Stimulated activated CD4-positive, alpha-beta T cell treated with anti-CD3 and anti-CD28 coated beads, Interleukin-1b, Interleukin-23, amount 100 ng/mL, for 24 hours (primary cell): ENCODE data around the gene BRI3BP.
"Not testable (repeated sequence)": the region's sequence is repeated elsewhere in the genome, so short reads cannot be mapped to it uniquely, and the experiment has no call there.

Source experiments
- DNase-seq, 4 experiments: peaks; one replicate each; pipeline ENCODE4 v3.0.0-alpha.2; 2020; ENCODE audit warnings: low read depth in 4 of 4, low spot score in 1 of 4

Gene BRI3BP

GRCh38 chr12:125065919-125066570, 72.6 kb downstream of the BRI3BP start:
- no peak for DNase-seq

GRCh38 chr12:125068391-125068790, 74.9 kb downstream of the BRI3BP start:
- DNase-seq, result no peak

- DNase-seq, result no peak
Measured at GRCh38 chr12:125069616-125070015, 76.2 kb downstream of the BRI3BP start.

- no peak for DNase-seq
Measured at GRCh38 chr12:125070112-125070511, 76.7 kb downstream of the BRI3BP start.

- DNase-seq, result no peak
Measured at GRCh38 chr12:125070661-125071390, 77.4 kb downstream of the BRI3BP start.

- DNase-seq, result no peak
Measured at GRCh38 chr12:125071456-125071855, 78.0 kb downstream of the BRI3BP start.

- no peak for DNase-seq
Measured at GRCh38 chr12:125072496-125072895, 79.1 kb downstream of the BRI3BP start.

- DNase-seq, result not testable (repeated sequence)
Measured at GRCh38 chr12:125074294-125074693, 80.8 kb downstream of the BRI3BP start.

- no peak for DNase-seq
Measured at GRCh38 chr12:125076103-125076502, 82.7 kb downstream of the BRI3BP start.

- no peak for DNase-seq
Measured at GRCh38 chr12:125079084-125079483, 85.6 kb downstream of the BRI3BP start.

GRCh38 chr12:125079648-125080645, 86.5 kb downstream of the BRI3BP start:
- DNase-seq, result no peak
